Stimulated activated CD4-positive, alpha-beta T cell treated with anti-CD3 and anti-CD28 coated beads, Interleukin-1b, Interleukin-23, amount 100 ng/mL, for 48 hours (primary cell): ENCODE measurements around the gene SUB1.
"Not testable (repeated sequence)": the region's sequence is repeated elsewhere in the genome, so short reads cannot be mapped to it uniquely, and the experiment has no call there.

Experiments
- DNase-seq: peaks from one replicate; pipeline ENCODE4 v3.0.0-alpha.2; 2020

Gene SUB1

DNA sequence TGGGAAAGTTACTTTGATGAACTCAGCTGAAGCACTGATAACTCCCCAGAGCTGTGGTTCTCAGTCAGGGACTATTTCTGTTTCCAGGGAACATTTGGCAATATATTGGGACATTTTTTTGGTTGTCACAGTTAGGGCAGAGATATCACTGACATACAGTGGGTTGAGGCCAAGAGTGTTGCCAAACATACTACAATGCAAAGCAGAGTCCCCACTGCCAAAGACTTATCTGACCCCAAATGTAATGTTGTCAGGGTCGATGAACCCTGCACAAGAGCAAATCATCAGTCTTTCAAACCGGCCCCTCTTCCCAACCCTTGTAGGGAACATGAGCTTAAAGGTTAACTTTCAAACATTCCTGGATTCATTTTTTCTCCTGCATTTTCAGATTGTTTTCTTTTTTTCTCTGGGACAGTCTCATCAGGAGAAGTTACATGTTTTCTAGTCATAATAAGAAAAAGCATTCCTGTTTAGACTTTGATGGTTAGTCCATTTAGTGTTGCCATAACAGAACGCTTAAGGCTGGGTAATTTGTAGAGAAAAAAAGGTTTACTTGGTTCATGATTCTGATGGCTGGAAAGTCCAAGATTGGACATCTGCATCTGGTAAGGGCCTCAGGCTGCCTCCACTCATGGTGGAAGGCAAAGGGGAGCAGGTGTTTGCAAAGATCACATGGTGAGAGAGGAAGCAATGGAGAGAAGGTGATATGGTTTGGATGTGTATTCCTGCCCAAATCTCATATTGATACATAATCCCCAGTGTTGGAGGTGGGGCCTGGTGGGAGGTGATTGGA lies 18.8 kb upstream of the SUB1 start:
- no peak for DNase-seq

DNA sequence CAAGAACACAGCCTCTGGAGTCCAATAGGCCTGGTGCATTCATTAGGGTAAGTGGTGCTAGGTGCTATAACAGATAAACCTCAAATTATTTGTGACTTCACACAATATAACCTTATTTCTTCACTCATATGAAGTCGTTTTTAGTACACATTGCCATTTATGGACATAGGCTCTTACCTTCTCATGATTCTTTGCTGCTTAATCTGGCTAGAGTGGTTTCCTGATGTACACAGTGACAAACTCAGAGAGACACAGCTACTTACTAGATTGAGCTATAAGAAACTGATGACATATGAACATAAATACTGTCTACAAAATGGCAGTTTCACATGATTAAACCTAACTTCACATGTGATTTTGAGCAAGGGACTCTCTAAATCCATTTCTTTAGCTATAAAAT lies 14.2 kb upstream of the SUB1 start:
- DNase-seq = no peak

DNA sequence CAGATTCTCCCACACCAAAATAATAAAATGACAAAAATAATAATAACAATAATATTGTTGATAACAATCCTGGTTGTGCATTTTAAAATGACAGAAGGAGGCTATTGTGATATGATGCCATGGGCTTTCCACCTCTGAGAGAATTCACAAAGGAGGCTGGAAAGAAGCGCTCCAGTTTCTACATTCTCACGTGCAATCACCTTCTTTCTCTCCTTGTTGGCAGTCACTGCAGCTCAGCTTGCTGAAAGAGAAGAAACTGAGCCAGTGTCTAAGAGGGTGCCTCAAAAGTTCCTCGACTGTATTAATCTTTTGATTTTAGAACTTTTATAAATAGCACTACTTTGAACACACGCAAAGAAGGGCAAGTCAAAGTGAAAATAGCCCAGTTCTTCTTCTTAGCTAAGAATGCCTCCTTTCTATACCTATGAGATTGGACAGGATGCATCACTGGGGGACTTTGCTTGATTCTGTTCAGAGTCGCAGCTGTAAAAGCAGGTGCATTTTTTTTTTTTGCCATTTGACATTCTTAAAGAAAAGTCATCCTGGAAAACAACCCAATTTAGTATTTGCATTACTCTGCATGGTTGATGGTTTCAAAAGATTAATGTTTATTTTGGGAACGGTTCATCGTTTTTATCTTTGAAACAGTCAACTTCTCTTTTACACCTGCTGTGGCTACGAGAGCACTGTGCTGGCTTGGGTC lies 12.4 kb upstream of the SUB1 start:
- DNase-seq = no peak

DNA sequence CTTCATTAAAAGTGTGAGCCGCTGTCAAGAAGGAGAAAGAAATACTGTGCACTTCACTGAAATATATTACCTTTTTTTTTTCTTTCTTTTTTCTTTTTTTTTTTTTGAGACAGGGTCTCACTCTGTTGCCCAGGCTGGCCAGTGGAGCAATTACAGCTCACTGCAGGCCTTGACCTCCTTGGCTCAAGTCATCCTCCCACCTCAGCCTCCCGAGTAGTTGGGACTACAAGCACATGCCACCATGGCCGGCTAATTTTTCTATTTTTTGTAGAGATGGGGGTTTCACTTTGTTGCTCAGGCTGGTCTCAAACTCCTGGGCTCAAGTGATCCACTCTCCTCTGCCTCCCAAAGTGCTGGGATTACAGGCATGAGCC lies 11.9 kb upstream of the SUB1 start:
- DNase-seq = not testable (repeated sequence)

DNA sequence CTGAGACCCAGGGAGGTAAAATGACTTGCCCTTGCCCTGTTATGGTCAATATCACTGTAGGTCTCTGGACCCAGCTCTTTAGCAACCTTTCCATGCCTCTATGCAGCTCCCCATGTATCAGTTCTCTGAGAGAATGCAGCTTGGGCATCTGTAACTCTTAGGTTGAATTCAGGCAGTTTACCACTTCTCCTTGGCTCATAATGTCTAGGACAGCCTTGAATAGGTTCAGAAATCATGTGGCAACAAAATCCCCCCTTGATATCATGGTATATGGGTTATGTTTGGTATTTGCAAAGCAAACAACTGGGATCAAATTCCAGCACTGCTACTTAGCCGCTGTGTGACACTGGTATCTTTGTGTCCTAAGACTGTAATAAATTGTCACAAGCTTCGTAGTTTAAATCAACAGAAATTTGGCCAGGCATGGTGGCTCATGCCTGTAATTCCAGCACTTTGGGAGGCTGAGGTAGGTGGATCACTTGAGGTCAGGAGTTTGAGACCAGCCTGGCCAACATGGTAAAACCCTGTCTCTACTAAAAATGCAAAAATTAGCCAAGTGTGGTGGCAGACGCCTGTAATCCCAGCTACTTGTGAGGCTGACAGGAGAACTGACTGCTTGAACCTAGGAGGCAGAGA lies 10.7 kb upstream of the SUB1 start:
- no peak for DNase-seq

DNA sequence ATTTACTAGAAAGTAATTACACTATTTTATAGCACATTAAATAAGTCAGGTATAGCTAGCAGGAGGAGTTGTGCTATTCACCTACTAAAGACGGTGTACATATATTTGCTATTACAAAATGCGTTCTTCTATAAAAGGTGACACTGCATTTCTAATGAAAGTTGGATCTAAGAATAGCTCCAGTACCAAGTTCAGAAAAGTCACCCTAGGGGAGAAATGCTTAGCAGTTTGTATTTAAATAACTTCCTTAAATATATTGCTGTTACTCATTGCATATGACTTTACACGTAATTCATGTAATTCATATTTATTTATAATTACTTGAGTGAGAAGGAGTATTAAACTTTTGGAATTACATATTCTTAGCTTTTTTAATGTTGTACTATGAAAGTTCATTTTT lies 7.0 kb upstream of the SUB1 start:
- DNase-seq = no peak

DNA sequence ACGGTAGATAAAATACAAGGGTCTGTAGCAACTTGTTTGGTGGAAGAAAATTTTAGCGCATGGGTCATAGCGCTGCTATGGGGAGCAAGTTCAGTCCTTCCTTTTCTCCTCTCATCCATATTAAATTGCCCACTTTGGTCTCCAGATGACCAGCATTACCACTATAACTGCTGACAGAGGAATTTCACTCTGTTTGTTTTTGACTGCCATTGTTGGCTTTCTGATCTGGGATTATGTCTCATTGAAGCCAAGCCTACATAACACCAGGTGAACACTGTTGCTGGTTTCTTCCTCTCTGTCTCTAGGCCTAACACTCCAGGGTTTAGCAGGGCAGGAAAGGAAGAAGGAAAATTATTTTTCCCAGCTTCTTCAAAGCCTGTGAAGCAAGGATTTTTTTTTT lies 6.6 kb upstream of the SUB1 start:
- no peak for DNase-seq

DNA sequence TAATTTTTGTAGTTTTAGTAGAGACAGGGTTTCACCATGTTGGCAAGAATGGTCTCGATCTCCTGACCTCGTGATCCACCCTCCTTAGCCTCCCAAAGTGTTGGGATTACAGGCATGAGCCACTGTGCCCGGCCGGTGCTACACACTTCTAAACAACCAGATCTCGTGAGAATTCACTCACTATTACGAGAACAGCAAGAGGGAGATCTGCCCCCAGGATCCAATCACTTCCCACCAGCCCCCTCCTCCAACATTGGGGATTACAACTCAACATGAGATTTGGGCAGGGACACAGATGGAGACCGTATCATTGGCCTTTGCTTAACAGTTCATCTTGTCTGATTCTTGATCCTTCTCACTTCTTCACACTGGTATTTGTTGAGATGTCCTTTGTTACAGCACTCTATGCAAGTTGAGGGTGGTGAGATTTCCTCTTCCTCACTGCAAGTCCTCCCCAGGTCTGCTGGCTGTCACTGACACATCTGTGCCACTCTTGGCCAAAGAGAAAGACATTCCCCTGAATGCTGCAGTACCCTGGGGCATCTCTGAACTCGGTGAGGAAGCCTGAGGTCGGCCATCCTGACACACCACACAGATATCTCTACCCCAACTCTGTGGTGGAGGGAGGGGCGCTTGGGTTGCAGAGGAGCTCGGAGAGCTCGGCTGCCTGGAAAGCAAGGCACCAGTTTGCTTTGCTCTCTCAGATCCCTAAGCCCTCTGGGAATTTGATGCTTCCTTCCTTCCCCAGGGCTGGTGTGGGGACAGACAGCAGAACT lies 4.2 kb upstream of the SUB1 start:
- no peak for DNase-seq

DNA sequence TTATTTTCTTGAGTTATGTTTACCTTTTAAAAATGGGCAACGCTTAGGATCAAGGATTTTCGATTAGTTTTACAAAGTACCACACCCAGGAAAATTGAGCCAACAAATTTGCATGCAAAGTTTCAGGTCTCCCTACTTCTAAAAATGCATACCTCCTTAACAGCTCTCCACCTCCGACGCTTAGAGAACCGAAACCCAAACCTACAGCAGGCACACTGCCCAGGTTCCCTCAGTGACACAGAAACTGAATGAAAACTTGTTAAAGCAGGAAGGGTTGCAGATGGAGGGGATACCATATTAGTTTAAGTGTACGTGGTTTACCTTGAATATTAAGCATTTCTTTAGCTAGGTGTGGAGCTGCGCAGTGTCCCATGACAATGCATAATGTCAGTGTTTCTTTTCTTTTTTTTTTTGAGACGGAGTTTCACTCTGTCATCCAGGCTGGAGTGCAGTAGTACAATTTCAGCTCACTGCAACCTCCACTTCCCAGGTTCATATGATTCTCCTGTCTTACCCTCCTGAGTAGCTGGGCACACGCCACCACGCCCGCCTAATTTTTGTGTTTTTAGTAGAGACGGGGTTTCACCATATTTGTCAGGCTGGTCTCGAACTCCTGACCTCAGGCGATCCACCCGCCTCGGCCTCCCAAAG lies 1.6 kb upstream of the SUB1 start:
- peak; percentile 13 for DNase-seq

DNA sequence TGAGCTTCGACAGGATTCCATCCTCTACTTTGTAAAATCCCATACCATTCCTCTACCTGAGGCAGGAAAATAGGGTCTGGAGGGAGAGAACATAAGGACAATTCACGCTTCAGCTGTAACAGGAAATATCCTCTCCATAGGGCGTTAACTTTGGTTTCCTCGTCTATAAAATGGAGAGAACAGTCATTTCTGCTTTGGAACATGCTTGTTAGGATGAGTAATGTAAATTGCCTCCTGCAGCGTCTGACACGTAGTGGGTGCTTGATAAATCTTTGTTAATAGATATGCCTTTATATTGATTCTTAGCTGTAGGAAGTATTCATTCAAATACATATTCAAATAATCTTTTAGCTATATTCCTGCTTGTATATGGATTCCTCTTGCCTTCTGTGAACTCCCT lies 711 bp upstream of the SUB1 start:
- DNase-seq = no peak

DNA sequence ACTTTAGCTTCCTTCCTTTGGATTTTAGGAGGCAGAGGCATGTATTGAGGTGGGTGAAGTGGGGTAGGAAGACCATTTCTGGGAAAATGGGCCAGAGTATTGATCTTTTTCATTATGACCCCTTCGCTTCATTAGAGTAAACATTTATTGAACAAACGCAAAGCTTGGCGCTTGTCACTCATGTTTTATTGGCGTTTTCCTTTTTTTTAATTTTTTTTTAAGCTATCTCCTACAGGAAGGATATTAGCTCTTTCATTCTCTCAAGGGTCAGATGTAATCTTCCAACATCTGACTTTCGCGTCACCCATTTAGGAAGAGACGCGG lies 273 bp upstream of the SUB1 start:
- DNase-seq = no peak

DNA sequence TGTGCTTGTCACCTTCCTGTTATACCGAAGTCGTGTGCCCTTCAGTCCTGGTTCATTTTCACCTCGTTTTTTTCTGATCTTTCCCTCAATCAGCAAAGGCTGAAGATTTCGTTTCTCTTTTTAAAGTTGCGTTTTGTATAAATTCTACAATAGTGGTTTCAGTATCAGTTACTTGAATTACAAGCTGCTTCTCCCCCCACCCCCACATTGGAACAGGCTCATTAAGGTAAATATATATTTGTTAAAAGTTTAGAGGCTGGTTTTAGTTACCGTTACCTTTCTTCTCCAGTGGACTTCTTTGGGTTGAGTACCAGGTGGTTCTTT lies 881 bp downstream of the SUB1 start:
- DNase-seq = no peak

DNA sequence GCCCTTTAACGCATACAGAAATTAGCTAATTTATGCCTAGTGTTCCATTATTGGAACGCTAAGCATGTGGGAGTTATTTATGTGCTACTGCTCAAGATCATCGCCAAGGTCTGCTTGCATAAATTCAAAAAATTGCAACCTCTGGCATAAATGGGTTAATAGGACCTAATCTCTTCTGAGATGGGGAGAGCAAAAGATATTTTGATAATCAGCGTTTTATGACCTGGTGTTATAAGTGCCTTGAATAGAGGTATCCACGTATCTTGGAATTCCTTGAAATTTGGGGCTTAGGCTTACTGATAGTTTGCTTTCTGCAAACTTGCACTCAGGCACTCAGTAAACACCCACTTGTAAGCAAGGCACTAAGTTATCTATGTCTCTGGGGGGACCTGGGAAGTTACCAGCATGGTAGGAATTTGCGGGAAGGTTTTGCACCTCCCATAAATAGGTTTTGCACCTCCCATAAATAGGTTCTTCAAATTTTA lies 1.8 kb downstream of the SUB1 start:
- no peak for DNase-seq

DNA sequence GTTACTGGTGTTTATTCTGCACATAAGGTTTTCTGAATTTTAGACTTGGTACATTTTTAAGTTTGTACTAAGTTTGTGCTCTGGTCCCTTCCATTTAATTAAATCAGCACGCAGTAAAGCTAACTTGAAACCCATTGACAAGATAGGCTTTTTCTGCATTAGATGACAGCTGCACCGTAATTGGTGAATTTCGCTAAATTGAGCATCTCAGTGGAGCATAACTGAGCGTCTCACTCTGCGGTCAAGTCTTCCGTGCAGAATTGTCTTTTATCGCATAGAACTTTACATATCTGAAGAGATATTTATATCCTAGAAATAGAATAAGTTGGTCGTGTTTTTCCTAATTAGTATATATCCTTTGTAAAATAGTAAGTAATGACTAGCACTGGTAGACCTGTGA lies 4.1 kb downstream of the SUB1 start:
- DNase-seq = no peak

DNA sequence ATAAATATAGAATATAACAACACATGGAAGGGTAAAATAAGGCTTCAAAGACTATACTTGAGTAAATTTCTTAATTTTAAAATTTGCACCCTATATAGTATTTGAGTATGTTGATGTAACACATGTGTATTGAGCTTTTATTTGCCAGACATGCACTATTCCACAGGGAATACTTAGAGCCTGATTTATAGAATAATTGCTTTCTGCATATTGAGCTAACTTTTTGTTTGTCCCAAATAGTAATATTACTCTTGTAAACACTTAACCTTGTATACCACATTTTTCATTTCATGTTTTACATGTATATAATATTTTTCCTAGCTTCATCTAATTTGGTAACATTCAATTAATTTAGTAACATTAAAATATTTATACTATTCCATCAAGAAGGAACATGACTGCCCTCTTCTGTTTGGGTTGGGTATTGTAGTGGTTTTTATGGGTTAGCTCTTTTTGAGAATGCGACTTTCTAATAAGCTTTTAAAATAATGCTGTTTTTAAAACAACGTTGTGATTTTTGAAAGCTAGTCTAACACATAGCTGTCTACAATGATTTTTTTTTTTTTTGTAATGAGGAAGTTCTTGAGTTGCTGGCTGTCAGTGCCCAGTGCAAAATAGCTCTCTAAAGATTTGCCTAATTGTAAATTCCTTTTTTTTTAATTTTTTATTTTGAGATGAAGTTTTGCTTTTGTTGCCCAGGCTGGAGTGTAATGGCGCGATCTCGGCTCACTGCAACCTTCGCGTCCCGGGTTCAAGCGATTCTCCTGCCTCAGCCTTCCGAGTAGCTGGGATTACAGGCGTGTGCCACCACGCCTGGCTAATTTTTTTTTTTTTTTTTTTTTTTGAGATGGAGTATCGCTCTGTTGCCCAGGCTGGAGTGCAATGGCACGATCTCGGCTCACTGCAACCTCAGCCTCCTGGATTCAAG lies 4.8 kb downstream of the SUB1 start:
- no peak for DNase-seq

DNA sequence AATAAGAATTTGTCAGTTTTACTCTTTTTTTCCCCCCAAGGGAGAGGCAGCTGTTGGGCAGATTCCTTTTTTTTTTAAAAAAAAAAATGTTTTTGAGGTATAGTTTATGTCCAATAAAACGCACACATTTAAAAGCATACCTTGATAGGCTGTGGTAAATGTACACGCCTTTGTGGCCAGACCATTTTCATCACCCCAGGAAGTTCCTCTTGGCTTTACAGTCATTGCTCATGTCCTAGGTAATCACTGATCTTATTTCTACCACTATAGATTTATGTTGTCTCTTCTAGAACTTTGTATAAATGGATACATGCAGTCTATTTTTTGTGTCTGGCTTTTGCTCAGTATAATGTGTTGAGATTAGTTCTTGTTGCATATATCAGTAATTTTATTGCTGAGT lies 9.8 kb downstream of the SUB1 start:
- DNase-seq = no peak

DNA sequence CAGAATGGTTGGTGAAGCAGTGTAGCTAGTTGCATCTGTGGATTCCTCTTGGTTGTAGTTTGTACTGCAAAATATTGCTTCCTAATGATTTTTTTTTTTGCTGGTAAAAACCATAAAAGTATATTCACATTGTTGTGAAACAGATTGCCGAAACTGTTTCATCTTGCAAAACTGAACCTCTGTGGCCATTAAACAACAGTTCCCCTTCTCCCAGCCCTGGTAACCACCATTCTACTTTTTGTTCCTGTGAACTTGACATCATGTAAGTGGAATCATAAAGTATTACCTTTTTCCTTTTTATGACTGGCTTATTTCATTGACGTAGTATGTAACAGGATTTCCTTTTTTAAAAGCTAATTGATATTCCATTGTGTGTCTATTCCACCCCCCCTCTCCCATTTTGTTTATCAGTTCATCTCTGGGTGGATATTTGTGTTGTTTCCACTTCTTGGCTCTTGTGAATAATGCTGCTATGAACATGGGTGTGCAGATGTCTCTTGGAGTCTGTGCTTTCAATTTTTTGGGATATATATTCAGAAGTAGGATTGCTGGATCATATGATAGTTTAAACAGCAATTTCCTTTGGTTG lies 11.8 kb downstream of the SUB1 start:
- no peak for DNase-seq

DNA sequence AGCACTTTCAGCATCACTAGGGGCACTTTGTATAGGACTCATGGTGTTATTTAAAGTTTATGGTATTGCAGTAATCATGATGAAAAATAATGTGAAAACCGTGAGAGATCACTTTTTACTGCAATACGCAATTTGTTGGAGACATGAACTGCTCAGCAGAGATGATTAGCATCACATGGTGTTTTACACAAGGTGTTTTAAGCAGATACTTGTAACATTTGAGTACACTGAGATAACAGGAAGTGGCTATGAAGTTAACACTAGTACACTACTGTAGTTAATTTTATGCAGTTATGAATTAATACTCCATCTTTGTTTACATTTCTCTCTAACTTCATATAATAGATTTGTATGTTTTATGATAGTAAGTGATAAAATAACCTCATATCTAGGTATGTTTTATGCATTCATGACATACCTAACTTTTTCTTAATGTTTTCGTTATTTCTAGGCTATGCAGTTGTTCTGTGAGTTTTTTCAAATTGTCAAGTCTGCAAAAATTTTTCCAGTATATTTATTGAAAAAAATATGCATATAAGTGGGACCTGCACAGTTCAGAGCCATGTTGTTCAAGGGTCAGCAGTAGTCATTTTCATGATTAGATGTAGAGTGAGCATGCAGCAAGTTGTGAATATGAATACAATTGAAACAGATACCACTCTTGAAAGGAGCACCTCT lies 13.0 kb downstream of the SUB1 start:
- DNase-seq = no peak

DNA sequence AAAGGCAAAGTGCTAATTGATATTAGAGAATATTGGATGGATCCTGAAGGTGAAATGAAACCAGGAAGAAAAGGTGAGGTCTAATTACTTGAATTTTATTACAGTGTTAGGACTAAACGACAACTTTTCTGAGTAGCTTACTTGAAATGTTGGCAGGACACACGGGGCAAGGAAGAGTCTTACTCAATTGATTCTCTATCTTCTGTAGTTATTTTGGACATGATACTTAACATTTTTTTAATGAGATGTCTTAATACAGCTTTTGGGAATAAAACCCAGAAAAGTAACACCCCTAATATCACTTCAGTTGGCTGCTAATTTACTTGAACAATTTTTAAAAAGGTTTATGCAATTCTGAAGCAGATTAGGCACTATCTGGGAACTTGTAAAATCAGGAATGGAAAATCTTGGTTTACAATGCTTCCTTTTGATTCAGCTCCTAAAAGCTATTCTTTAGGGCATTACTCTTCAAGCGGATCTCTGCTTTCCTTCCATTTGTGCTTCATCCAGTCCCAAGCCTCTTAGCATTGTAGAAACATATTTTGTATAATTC lies 13.7 kb downstream of the SUB1 start:
- DNase-seq = no peak

DNA sequence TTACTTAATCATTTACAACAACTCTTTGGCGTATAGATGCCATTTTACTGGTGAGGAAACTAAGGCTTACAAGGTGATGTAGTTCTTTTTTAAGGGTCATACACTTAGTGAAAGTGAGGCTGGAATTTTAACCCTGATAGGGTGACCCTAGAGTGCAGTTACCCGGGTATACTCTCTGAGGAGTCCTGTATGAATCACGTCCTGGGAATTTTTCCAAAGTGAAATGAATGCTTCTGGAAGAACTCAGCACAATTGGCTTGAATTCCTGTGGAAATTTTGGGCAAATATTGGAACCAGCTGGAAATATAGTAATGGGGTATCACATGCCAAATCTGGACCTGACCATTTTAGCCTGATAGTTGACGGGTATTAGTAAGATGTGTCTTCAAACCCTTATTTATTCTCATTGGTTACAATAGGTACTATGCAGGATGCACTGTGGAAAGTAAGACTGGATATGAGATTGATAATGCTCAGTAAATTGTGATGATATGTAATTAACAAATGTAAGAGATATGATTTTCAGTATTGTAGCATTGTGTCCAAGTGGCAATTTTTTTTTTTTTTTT lies 14.8 kb downstream of the SUB1 start:
- DNase-seq = no peak
